ENCODE measurements around the gene TICAM1. TPM values are rescaled to one million over a fixed set of nuclear protein-coding genes. Genes with fewer than 3 reads are reported as not detected.

TICAM1 gene
- total RNA-seq, 1 experiment from 2014 or later = 0.48 TPM

DNA sequence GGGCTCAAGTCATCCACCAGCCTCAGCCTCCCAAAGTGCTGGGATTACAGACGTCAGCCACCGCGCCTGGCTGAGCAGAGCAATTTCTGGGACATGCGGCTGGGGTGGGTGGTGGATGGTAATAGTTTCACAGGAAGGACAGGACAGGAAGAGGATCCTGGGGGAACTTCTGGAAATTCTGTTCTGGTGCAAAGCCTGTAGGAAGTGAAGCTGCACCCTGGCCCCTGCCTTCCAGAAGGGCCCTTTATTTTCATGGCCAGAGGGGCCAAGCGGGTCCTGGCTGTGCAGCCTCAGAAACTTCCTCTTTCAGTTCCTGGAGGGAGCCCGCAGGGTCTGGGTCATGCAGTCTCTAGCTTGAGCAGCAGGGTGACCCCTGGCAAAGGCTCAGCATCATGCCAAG lies 24.3 kb downstream of the TICAM1 start:
- H3K14ac ChIP-seq (ENCODE audit: insufficient read depth, low read length) = no peak overlapping the region
- no peak overlapping the region for H4K8ac ChIP-seq (replicated peaks; ENCODE audit: insufficient read length, low read depth, low read length)
- no peak overlapping the region for H2BK120ac ChIP-seq (ENCODE audit: low read depth, low read length, poor library complexity, severe bottlenecking)
- H2AFZ ChIP-seq (ENCODE audit: low read length) = no peak overlapping the region
- TF ChIP-seq, protein P1, sequence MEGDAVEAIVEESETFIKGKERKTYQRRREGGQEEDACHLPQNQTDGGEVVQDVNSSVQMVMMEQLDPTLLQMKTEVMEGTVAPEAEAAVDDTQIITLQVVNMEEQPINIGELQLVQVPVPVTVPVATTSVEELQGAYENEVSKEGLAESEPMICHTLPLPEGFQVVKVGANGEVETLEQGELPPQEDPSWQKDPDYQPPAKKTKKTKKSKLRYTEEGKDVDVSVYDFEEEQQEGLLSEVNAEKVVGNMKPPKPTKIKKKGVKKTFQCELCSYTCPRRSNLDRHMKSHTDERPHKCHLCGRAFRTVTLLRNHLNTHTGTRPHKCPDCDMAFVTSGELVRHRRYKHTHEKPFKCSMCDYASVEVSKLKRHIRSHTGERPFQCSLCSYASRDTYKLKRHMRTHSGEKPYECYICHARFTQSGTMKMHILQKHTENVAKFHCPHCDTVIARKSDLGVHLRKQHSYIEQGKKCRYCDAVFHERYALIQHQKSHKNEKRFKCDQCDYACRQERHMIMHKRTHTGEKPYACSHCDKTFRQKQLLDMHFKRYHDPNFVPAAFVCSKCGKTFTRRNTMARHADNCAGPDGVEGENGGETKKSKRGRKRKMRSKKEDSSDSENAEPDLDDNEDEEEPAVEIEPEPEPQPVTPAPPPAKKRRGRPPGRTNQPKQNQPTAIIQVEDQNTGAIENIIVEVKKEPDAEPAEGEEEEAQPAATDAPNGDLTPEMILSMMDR (conservative IDR thresholded peaks at IDR 0.05) = no peak
- no peak overlapping the region for H3K27ac Mint-ChIP-seq
- no peaks in the 10 kb centered on the region for H3K79me1 ChIP-seq (ENCODE audit: insufficient read depth, low read depth, low read length, poor library complexity, severe bottlenecking)
- H4K20me1 ChIP-seq (ENCODE audit: control insufficient read depth, insufficient read depth, insufficient read length) = no peaks in the 10 kb centered on the region
- H3K27me3 Mint-ChIP-seq (ENCODE audit: low read depth) = peaks cover 2% of the 10 kb centered on the region; the same call in 1 of the 2 replicates
- H3K4me2 ChIP-seq (ENCODE audit: insufficient read depth, insufficient read length, low read length) = no peak overlapping the region
- H3T11ph ChIP-seq (ENCODE audit: low read length) = no peak overlapping the region
- H2BK20ac ChIP-seq (ENCODE audit: low read depth, low read length, poor library complexity, severe bottlenecking) = no peak overlapping the region
- H3K9ac ChIP-seq (ENCODE audit: extremely low read depth, insufficient read length, low read length) = no peak overlapping the region
- no peak overlapping the region for H2AK5ac ChIP-seq (ENCODE audit: insufficient read length, low read length)
- 0 out of 4 replicates have a peak, but pooled peaks cover 0 to 2% of the 10 kb centered on the region in 2 experiments for H3K4me1 Mint-ChIP-seq
- no peaks in the 10 kb centered on the region for H3K9me3 ChIP-seq (ENCODE audit: control insufficient read depth, low read depth, low read length)
- no peak overlapping the region for H2BK12ac ChIP-seq (ENCODE audit: insufficient read length, low read depth, low read length)
- no peak overlapping the region for H2BK5ac ChIP-seq (ENCODE audit: insufficient read length, low read length)
- no peaks in the 10 kb centered on the region for H3K23me2 ChIP-seq (ENCODE audit: insufficient read length, low read depth, low read length, poor library complexity, severe bottlenecking)
- no peaks in the 10 kb centered on the region for H3K27me3 ChIP-seq (ENCODE audit: insufficient read depth, low read length)
- no peak overlapping the region for H4K5ac ChIP-seq (ENCODE audit: insufficient read length, low read depth, low read length)
- H3K36me3 Mint-ChIP-seq (ENCODE audit: insufficient read depth in 1 of 3, low read depth in 3 of 3) = no peaks in the 10 kb centered on the region
- H3K79me2 ChIP-seq (ENCODE audit: insufficient read depth, low read length) = no peaks in the 10 kb centered on the region
- H2BK15ac ChIP-seq (ENCODE audit: low read depth, low read length) = no peak overlapping the region
- no peak overlapping the region for H3K4ac ChIP-seq (ENCODE audit: low read depth, low read length)
- no peak overlapping the region for H3K18ac ChIP-seq (ENCODE audit: insufficient read length, low read depth, low read length)
- H3K9me3 Mint-ChIP-seq = peaks cover 0 to 3% of the 10 kb centered on the region in 2 experiments; a peak in 2 of 5 replicates
- no peak overlapping the region for H3K56ac ChIP-seq (ENCODE audit: insufficient read length, low read depth, low read length)
- no peak overlapping the region for H3K27ac ChIP-seq (ENCODE audit: insufficient read length, low read depth, low read length)
- no peak overlapping the region for H4K91ac ChIP-seq (ENCODE audit: insufficient read length, low read depth, low read length)
- no peak overlapping the region for H3K4me3 Mint-ChIP-seq
- H3K4me1 ChIP-seq (ENCODE audit: insufficient read depth, low read length) = no peaks in the 10 kb centered on the region
- H3K23ac ChIP-seq (ENCODE audit: insufficient read length, low read depth, low read length) = no peak overlapping the region
- WGBS (ENCODE audit: extremely low coverage, insufficient read length, low lambda C conversion rate) = no CpG with 5 or more reads among the region's 6 CpGs
- no peak for DNase-seq
